HG03354 (cell line): ENCODE results near the gene SP3.

Experiments used
- ATAC-seq: cut with Tn5 transposase; IDR thresholded peaks from one replicate; pipeline ENCODE4 v1.9.1; 2021; ENCODE audit warnings: mild to moderate bottlenecking; ENCODE audit not compliant: unreplicated experiment, poor library complexity, severe bottlenecking

SP3 gene

DNA sequence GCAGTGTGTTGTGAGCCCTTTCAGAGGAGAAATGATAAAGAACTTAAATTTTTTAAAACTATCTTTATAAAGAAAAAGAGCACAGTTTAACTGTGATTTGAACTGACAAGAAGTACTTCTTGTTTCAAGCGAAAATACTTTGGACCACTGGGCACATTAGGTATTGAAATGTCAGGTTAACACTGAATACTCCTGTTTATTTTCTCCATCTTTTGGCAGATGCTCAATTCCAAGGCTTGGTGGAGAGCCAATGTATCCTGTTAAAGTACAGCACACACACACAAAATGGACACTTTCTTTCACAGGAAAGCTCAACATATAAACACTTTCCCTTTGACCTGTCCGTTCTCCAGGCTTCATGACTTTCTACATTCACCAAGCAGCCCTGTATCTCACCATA, 32.6 kb upstream of the SP3 start:
- ATAC-seq, result no peak

DNA sequence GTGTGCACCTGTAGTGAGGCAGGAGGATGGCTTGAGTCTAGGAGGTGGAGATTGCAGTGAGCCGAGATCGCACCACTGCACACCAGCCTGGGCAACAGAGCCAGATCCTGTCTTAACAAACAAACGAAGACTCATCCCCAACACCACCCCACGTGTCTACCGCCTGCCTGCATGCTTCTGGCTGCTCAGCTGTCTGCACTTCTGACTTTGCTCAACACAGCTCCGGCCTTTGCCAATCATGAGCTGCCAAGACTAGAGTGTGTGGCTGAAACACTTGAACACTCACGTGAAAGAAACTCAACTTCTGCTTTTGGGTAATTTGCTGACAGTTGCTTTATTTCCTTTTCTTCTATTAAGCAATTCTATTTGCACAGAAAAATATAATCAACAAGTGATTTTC, 32.1 kb upstream of the SP3 start:
- ATAC-seq, result peak; percentile 97

DNA sequence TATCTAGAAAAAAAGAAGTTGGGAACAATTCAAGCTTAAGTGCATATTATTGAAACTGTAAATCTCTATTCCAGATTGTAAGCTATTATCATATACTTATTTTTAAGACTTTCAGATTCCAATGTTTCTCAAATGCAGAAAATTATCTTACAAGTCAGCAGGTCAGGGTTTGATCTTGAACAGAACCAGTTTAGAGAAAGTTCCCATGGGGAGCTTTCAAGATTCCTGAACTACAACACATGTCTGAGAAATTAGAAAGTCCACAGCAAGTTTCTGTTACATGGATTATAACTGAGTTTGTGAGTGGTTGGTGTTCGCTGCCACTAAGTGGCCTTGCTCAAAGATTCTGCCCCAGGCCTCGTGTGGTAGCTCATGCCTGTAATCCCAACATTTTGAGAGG, 31.6 kb upstream of the SP3 start:
- ATAC-seq, result no peak

DNA sequence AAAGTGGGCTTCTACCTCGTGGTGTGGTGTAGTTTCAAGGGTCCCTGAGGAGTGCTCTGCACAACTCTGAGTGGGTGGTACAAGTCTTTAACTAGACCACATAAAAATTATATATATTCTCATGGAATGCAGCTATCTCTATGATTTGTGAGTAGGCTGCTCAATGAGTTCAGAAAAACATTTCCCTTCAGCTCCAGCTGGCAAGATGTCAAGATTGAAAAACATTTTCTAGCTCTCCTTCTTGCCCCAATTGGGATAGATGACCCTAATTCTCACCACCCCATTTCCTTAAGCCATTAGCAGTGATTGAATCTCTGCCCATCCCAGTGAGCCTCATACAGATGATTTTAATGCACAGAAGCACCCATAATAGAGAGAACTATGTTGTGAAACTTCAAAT, 28.3 kb upstream of the SP3 start:
- ATAC-seq, result no peak

DNA sequence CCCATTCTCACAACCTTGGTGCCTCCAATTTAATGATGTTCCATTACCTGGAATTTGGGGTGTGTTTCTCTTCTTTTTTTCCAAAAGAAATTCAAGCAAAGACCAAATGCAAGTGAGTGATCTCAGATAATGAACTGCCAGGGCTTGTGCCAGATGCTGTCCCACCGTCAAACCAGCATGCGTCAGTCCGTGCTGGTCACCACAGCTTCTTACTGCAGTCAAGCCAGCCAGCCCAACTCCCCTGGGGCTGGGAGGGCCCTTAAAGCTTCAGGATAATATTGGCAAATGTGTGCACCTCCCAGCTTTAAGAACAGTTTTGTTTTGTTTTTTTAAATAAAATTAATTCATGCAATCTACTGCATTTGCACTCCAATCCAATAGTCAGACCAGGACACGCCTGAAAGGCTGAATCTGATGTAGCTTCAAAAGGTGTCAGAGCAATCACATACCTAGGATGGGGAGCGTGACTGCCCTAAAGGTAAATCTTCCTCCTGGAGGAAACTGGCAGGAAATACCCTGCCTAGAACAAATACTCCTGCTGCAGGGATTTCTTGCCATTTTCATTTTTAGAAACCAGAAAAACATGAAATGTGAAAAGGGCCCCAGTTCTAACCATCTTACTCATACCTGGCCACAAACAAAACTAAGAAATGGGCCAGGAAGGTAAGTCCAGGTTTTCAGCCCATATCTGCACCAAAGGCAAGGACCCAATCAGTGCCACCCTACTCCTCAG, 26.8 kb upstream of the SP3 start:
- no peak for ATAC-seq

DNA sequence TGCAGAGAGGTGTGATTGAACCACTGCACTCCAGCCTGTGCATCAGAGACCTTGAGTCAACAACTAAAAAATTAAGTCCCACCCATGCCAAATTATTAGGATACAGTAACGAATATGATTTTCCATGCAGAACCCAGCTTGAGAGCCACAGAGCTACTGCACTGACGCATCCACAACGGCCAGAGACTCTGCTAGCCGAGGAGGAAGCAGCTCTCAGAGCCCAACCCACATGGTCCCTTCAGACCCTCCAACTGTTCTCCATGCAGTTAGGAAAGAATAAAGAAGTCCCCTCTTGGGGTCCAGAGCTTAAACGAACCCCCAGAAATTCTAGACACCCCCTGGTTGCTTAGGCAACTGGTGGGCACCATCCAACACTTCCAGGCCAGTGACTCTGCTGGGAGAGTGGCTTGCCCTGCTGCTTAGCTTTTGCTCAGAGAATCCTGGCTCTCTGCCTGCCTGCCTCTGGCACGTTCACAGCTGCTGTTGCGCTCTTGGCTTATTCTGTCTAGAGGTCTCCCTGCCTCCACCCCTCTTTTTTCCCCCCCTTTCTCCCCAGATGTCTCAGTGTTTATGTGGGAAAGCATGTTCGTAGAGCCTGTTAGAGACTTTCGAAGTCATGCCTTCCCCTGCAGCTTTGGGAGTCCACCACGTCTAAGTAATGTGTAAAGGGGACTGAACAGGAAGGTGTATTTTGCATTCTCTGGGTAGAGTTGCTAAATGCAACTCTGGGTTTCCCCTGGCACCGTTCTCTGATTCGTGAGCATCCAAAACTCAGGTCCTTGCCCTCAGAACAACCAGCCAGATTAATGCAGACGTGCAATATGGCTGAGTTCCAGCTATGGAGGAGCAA, 26.0 kb upstream of the SP3 start:
- ATAC-seq, result peak; percentile 71

DNA sequence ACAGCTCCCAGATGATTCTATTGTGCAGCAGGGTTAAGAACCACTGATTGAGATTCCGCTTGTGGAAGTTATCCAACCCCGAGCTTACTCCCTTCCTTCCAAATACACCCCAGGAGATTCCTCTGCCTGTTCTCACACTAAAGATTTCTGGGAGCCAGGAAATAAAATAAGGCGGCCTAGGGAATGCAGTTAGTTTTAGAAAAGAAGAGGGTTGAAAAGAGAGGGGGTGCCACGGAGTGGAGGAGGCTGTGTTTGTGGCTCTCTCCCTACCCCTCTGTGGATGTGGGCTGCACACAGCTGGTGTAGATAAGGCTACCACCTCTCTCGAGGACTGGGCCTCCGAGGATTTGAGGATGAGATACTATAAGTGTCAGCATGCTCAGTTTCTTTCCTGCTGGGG, 25.1 kb upstream of the SP3 start:
- ATAC-seq, result no peak

DNA sequence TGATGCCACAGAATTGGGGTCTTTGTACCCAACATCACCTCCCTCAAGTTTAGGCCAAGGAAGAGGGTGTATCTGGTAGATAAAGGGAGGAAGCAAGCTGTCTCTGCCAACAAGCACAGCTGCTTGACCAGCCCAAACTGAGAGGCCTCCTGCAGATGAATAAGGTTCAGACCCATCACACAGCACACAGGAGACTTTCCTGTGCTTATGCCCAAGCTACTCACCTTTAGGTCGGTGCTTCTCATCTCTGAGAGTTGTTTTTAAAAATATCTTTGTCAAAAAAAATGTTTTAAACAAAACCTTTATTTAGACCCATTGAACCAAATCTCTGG, 24.7 kb upstream of the SP3 start:
- peak; percentile 33 for ATAC-seq

DNA sequence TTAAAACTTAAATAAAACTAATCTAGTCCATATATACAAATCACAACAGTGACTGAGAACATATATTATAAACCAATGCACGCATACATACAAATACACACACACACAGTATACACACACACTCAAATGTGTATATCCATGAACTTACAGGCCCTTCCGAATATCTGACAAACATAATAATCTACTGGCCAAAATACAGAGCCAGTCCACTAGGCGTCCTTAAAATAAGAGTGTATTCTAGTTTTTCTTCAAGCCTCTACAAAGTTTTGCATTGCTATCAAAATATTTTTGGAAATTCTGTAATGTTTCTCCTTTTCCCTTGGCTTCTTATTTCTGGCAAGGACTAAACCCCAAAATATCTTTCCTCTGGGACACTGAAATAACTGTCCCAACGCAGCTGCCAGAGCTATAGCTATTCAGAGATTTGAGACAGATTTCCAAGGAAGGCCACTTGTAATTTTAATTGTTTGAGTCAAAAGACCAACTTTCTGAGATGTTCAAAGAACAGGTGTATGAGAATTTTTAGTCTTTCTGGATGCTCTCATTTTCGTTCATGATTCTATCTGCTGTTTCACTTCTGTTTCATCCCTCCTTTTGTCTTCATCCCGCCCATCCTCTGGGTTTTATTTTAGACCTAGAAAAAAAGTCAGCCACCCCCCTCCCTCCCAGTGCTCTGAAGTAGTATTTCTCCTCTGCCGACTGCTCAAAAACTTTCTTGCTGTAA, 24.1 kb upstream of the SP3 start:
- peak; percentile 37 for ATAC-seq

DNA sequence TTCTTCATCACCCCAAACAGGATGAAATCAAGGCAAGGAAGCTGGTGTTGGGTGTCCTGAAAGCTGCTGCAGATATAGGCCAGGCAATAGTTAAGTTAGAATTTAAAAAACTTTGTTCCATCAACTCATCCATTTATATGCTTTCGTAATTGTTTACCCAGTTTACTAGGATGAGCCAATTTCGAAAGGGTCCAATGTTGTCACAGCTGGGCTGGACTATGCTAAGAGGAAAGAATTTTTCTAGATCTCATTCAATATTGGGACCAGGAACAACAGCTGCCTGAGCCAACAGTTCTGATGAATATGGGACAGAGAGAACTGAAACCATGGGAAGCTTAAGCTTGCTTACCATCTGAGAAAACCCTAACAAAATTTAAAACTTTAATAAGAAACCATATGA, 21.6 kb upstream of the SP3 start:
- ATAC-seq, result no peak

DNA sequence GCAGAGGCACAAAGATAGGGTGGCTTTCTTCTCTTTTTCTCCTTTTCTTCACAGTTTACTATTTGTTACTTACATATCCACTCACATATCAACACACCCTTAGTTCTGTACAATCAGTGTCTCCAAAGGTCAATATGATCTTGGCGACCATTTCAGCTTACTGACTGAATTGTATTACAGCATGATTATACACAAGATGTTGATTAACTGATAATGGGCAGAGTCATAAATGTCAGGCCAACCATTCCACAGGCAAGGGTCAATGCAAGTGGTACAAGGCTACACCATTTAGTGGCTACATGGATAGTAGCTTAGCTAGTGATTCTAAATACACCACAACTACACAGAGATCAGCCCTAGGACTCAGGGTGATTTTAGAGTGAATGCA, 20.4 kb upstream of the SP3 start:
- ATAC-seq, result no peak

DNA sequence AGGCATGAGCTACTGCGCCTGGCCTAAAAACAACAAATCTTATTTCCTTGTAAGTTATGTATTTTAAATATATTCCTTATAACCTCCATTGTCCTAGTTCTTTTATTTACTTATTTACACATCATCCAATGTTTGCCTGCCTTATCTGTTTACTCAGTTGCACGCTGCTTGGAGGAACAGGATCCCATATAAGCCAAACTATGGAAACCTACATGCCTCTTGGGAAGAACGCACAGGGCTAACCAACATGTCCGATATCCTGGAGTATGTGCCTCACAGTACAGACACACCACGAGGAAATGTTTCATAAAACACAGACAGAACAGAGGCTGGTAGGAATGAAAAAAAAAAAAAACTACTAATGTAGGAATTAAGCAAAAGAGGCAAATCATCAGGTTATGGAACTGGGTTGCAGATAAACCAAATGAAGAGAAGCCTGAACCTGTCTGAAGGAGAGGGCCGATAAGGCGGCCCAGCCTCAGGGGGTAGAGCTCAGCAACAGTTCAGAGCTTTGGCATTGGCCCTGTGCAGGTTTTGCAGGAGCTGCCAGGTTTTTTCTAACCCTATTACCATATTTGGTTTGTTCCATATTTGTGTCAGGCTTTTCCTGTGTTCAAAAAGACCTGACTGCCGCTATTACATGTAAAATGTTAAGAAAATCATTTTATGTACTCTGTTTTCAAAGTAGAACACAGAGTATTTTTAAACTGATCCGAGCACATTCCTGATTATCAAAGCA, 19.9 kb upstream of the SP3 start:
- no peak for ATAC-seq

DNA sequence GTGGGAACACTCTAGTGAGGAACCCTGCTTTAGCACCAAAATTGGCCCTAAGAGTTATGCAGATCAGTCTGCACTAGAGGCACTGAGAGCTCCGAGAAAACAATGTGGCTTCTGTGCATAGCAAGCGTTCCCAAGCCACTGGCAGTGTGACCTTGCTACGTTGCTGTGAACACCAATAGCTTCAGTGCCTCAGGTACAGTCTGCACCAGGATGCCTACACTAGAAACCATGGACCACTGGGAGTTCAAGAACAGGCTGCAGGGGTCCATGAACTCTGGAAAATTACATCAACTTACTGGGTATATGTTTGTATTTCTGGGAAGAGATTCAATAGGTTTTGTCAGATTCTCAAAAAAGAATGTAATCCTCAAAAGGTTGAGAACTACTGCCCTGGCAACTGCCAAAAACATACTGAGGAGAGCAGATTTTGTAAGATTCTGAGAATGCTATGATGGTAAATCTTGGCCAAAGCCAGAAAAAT, 18.3 kb upstream of the SP3 start:
- no peak for ATAC-seq

DNA sequence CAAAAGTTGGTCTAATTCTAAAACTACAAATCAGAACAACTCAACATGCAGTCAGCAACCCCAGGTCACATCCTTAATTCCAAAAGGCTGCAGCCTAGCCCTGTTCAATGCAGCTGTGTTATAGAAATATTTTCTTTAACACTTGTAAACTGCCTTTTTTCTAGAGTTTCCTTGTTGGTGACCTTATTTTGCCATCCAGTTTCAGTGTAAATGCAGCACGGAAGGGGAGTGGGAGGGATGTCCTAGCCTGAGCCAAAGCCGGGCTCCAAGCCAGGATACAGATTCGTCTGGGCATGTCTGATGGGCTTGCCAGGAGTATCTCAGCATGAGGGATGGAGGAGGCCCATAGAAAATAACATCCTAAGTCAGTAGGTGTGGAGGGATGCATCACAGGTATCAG, 17.7 kb upstream of the SP3 start:
- ATAC-seq, result no peak

DNA sequence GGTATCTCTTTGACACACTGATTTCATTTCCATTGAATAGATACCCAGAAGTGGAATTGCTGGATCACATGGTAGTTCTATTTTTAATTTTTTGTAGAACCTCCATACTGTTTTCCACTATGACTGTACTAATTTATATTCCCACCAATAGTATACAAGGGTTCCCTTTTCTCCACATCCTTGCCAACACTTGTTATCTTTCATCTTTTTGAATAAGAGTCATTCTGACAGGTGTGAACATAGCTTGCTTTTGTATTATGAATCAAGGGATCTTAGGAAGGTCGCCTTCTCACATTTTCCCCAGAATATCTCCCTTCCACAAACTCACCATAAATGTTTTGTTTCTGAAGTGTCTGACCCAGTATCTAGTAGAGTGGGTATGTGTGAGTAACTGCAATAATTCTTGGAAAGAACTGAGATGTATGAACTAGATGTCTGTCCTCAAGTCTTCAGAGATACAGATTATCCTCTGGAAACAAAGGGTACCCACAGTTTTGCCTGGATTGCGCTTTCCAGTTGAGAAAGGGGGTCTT, 17.1 kb upstream of the SP3 start:
- no peak for ATAC-seq

DNA sequence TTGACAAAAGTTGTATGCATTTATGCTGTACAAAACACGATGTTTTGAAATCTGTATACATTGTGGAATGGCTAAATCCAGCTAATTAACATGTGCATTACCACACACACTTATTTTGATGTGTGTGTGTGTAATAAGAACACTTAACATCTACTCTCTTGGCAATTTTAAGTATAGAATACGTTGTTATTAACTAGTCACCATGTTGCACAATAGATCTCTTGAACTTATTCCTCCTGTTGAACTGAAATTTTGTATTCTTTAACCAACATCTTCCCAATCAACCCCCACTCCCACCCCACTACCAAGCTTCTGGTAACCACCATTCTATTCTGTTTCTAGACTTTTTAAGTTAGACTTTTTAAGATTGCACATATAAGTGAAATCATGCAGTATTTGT, 16.3 kb upstream of the SP3 start:
- no peak for ATAC-seq

DNA sequence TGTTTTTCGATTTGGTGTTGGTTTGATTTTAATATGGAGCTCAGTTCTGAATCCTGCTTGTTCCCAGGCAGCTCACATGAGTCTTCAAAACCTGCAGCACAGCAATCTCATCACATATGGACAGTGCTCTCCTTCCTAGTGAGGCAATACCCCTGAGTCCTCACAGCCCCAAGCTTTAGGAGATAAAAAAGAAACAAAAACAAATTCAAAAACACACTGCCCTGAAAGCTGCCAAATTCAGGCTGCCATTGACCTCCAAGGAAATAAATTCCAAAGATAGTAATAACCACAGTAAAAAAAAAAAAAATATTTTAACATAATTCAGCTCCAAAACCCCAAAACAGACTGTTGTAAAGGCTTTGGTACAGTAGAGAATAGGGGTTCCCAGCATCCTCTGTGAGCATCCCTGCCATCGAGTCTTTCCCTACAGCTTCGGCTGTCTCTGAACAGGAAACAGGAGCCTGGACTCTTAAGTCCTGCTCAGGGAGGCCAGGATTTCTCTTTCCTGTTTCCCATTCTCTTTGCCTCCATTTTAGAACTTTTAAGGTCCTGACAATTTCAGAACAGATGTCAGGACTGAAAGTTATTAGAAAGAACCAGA, 14.7 kb upstream of the SP3 start:
- ATAC-seq, result no peak

DNA sequence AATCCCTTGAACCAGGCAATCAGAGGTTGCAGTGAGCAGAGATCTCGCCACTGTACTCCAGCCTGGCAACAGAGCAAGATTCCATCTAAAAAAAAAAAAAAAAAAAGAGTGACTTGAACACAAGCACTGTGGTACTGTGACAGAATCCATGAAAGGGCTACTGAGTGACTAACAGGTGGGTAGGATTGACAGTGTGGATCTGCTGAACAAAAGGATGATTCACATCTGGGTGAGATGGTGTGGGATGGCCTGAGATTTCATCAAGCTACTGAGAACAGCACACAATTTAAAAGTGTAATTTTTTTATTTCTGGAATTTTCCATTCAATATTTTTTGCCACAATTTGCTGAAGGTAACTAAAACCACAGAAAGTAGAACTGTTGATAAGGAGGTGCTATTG, 13.3 kb upstream of the SP3 start:
- ATAC-seq, result no peak

DNA sequence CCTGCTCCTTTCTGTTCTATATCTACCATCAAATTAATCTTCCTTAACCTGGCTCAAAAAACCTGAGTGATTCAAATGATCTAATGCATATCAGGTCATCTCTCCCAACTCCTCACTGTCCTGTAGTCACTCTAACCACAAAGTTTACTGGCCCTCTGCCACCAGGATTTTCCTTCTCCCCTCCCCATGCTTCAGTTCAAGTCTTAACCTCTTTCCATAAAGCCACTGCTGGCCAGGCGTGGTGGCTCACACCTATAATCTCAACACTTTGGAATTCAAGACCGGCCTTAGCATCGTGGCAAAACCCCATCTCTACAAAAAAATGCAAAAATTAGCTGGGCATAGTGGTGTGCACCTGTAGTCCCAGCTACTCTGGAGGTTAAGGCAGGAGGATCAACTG, 7.5 kb upstream of the SP3 start:
- no peak for ATAC-seq

DNA sequence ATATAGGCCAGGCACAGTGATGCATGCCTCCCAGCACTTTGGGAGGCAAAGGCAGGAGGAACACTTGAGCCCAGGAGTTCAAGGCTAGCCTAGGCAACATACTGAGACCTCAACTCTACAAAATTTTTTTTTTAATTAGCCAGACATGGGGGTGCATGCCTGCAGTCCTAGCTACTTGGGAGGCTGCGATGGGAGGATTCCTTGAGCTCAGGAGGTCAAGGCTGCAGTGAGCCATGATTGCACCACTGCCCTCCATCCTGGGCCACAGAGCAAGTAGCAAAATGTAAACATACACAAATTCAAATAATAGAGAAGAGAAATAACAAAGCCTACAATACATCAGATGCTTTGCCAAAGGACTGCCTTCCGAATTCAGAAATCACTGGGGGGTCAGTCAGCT, 7.0 kb upstream of the SP3 start:
- ATAC-seq, result no peak
